CD4-positive, alpha-beta T cell treated with Interleukin-6 for 4 hours (primary cell): Measurements from ENCODE around the gene DDHD1.
A peak's percentile ranks its signal among the peaks of the same experiment; 100 is the strongest.
"Not testable (repeated sequence)": the region's sequence is repeated elsewhere in the genome, so short reads cannot be mapped to it uniquely, and the experiment has no call there.

ENCODE experiments used
- DNase-seq: peaks from one replicate; pipeline ENCODE4 v3.0.0-alpha.2; 2020; ENCODE audit warnings: mixed read lengths

DDHD1 gene

GRCh38 chr14:53152887-53153701 is at the start of gene DDHD1:
DDHD1 (minus strand) TSS chr14:53153323; CDS start chr14:53153098, 225 bp downstream.
- DNase-seq, result peak; percentile 89

GRCh38 chr14:53195949-53196348 is 42.8 kb upstream of the DDHD1 start:
- no peak for DNase-seq

GRCh38 chr14:53193193-53193592 is 40.1 kb upstream of the DDHD1 start:
- DNase-seq, result no peak

- no peak for DNase-seq
Measured at GRCh38 chr14:53192052-53192760, 39.1 kb upstream of the DDHD1 start.

GRCh38 chr14:53190938-53191337 is 37.8 kb upstream of the DDHD1 start:
- no peak for DNase-seq

GRCh38 chr14:53187921-53188463 is 34.9 kb upstream of the DDHD1 start:
- no peak for DNase-seq

GRCh38 chr14:53186532-53186931 is 33.4 kb upstream of the DDHD1 start:
- DNase-seq, result no peak

- DNase-seq, result no peak
Measured at GRCh38 chr14:53183611-53184010, 30.5 kb upstream of the DDHD1 start.

GRCh38 chr14:53183056-53183455 is 29.9 kb upstream of the DDHD1 start:
- DNase-seq, result no peak

- DNase-seq, result not testable (repeated sequence)
Measured at GRCh38 chr14:53181463-53182081, 28.4 kb upstream of the DDHD1 start.

GRCh38 chr14:53180272-53181221 is 27.4 kb upstream of the DDHD1 start:
- DNase-seq, result peak; percentile 12

- not testable (repeated sequence) for DNase-seq
Measured at GRCh38 chr14:53179486-53180005, 26.4 kb upstream of the DDHD1 start.

- no peak for DNase-seq
Measured at GRCh38 chr14:53175375-53175774, 22.3 kb upstream of the DDHD1 start.

GRCh38 chr14:53174918-53175317 is 21.8 kb upstream of the DDHD1 start:
- no peak for DNase-seq

- no peak for DNase-seq
Measured at GRCh38 chr14:53168786-53169185, 15.7 kb upstream of the DDHD1 start.

GRCh38 chr14:53167602-53168328 is 14.6 kb upstream of the DDHD1 start:
- no peak for DNase-seq

GRCh38 chr14:53161758-53162435 is 8.8 kb upstream of the DDHD1 start:
- DNase-seq, result no peak

- DNase-seq, result no peak
Measured at GRCh38 chr14:53156238-53156637, 3.1 kb upstream of the DDHD1 start.

GRCh38 chr14:53153702-53154112 is 584 bp upstream of the DDHD1 start:
- no peak for DNase-seq

- DNase-seq, result peak; percentile 74
Measured at GRCh38 chr14:53152184-53152886, 788 bp downstream of the DDHD1 start.
